ENCODE results near the gene WNT10A.
"Not testable (repeated sequence)": the region's sequence is repeated elsewhere in the genome, so short reads cannot be mapped to it uniquely, and the experiment has no call there.

Gene WNT10A

DNA sequence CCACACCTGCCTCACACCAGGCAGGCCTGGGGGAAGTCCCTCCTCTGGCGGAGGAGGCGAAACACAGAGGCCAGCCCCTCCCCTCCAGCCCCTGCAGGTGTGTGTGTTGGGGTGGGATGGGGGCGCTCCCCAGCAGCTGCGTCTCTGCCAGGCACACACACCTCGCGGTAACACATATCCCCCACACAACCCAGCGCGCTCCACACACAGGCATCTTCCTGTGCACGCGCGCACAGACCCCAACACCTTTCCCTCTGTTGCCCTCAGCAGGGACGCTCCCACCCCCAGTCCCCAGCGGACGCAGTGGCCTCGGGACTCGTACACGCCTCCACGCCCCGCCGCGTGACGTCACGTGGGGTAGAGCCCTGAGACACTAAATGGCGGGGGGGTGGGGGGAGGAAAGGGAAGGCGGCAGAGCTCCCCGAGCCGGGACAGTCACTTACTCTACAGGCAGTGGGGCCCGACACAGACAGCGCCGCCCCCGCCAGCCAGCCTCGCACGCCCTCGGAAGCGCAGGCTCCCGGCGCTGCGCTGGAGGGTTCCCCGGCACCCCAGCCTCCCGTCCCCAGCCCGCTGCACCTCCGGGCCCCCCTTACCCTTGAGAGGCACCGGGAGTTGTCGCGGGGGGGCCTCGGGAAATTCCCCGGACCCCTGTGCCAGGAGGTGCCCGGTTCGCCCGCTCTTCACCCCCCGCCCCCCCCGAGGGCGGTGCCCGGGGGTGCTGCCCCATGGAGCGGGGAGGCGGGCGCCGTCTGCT is at the start of gene WNT10A:
TSS of gene WNT10A (plus strand) at position 751 of the 757 bp plus-strand sequence. CDS start 144 bp downstream, outside the sequence.
- no peak for DNase-seq (ENCODE audit: low read depth in 2 of 2)

DNA sequence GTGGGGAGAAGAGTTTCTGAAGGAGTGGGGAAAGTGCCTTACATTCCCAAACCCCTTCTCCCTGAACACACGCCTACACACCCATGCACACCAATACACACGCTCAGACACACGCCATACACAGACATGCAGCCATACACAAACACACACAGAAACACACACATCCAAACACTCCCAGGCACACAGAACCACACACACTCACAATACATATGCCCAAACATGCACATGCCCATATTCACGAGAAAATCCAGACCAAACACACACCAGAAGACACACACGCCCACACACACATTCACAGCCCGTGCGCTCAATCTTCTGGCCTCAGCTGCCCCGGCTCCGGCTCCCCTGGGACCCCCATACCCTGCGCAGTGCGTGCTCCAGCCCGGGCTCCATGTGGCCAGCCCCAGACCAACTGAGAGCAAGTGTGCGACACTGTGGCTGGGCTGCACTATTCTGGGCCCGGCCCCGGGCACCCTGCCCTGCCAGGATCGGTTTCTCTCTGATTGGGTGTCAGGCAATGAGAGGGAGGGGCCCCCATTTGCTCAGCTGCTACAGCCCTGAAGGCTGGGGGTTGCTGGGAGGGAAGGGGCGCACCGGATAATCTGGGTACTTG is 49.2 kb upstream of the WNT10A start, which contains the start of gene PRKAG3:
TSS of gene PRKAG3 (minus strand) at position 426 of the 613 bp plus-strand sequence.
- no peak for DNase-seq (ENCODE audit: low read depth in 2 of 2)

- no peak for DNase-seq (ENCODE audit: low read depth in 2 of 2)
Measured at GRCh38 chr2:218832081-218832480, 48.6 kb upstream of the WNT10A start.

DNA sequence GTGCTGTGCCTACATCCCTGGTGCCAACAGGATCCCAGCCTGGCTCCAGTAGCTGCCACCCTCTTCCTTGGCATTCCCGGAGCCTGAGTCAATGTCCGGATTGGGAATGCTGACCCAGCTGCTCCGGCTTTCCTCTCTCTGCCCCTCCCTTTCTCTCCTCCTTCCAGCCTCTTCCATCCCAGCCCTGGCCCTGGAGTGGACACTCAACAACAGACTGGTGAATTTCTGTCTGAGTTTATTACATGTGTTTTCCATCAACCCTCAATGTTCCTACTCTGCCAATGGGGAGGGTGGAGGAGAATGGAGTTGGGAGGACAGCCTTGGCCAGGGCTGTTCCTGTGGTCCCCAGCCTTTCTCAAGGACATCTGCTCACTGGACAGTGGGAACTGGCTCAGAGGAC is 48.1 kb upstream of the WNT10A start:
- DNase-seq (ENCODE audit: low read depth in 2 of 2) = no peak

DNA sequence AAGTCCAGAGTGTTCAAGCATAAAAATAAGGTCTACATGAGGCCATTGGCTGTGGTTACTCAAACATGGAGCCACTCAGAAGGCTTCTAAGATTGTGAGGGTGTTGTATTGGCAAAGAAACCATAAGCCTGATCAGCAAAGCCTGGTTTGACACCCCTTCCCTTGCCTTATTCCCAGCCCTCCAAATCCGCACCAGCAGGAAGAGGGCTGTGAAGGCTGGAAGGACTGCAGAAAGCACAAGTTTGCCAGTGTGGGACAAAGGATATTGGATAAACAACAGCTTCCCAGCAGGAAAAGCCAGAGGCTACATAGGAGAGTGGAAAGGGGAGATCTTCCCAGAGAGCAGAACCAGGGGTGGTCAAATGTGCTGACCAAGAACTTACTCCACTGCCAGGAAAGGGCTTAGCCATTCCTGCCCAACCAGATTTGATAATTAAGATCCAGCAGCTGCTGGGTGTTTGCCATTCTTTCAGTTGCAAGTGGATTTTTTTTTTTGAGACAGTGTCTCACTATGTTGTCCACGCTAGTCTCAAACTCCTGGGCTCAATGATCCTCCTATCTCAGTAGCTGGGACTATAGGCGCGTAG is 47.5 kb upstream of the WNT10A start:
- no peak for DNase-seq (ENCODE audit: low read depth in 2 of 2)

- no peak for DNase-seq (ENCODE audit: low read depth in 2 of 2)
Measured at GRCh38 chr2:218834685-218835084, 46.0 kb upstream of the WNT10A start.

- DNase-seq (ENCODE audit: low read depth in 2 of 2) = no peak
Measured at GRCh38 chr2:218837495-218837894, 43.2 kb upstream of the WNT10A start.

- DNase-seq (ENCODE audit: low read depth in 2 of 2) = no peak
Measured at GRCh38 chr2:218839430-218839829, 41.2 kb upstream of the WNT10A start.

DNA sequence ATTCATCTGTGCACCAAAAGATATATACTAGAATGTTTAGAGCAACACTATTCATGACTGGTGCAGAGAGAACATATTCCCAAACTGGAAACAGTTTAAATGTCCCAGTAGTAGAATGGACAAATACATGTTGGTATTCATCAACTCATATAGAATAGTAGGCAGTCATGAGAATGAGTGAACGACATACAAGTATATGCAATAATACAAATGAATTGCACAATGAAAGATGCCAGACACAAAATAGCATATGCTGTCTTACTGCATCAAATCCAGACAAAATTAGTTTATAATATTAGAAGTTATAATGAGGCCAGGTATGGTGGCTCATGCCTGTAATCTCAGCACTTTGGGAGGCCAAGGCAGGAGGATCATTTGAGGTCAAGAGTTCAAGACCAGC is 40.8 kb upstream of the WNT10A start:
- DNase-seq (ENCODE audit: low read depth in 2 of 2) = no peak

GRCh38 chr2:218844334-218844733 is 36.3 kb upstream of the WNT10A start:
- not testable (repeated sequence) for DNase-seq (ENCODE audit: low read depth in 2 of 2)

- DNase-seq (ENCODE audit: low read depth in 2 of 2) = not testable (repeated sequence)
Measured at GRCh38 chr2:218846963-218847362, 33.7 kb upstream of the WNT10A start.

DNA sequence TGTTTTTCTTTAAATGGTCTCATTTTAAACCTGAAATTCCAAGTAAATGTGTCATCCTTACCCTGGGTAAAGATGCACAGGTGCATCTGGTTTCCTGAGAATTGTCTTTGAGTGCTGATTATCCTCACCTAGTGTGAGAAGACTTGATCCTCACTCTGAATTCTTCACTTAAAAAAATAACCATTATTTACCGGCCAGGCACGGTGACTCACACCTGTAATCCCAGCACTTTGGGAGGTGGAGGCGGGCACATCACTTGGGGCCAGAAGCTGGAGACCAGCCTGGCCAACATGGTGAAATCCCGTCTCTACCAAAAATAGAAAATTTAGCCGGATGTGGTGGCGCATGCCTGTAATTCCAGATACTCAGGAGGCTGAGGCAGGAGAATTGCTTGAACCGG is 30.9 kb upstream of the WNT10A start:
- no peak for DNase-seq (ENCODE audit: low read depth in 2 of 2)

GRCh38 chr2:218850796-218851195 is 29.9 kb upstream of the WNT10A start:
- DNase-seq (ENCODE audit: low read depth in 2 of 2) = no peak

DNA sequence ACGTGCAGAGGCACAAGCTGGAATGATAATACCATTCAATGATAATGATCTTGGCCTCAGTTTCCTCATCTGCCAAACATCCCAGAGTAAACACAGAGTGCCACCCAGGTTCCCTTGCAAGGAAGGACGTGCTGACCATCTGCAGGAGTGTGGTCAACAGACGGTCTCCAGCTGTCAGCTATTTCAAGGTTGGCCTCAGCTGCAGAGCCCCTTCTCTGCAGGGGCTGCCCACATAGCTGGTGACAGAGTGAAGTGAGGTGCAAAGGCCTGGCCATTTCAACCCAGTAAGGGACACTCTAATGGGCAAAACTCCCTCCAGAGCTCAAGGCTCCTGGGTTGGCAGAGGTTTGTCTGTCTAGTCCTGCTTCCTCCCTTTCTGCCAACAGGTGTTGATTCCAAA is 29.4 kb upstream of the WNT10A start:
- DNase-seq (ENCODE audit: low read depth in 2 of 2) = no peak

DNA sequence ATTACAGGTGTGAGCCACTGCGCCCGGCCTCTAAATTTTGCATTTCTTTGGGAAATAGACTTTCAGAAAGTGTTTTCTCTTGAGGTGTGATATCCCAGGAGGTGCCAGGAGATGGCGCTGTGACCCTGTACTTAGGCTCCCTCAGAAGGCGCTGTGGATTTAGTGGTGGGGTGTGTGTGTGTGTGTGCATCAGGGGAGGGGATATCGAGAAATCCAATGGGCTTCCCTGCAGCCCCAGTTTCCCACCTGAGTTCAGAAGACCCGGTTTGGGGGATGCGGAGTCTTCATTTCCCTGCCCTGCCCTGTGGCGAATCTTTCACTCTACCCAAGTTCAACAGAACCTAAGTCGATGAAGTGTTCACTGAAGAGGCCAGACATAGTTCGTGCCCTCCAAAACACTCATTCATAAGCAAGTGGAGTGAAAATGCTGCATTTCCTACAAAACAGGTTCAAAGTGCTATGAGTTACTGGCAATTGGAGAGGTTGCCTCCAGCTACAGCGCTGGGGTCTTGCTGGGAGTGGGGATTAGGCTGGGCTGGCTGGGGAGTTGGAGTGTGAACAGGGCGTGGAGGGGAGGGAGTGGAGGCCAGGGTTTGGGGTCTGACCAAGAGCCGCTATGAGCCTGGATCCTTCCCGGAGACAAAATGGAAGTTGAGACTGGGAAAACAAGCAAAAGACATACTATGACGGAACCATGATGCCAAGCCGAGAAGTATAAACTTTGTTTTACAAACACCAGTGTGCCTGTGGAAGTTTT is 27.6 kb upstream of the WNT10A start:
- peak; percentile 49 to 67 for DNase-seq (ENCODE audit: low read depth in 2 of 2)

DNA sequence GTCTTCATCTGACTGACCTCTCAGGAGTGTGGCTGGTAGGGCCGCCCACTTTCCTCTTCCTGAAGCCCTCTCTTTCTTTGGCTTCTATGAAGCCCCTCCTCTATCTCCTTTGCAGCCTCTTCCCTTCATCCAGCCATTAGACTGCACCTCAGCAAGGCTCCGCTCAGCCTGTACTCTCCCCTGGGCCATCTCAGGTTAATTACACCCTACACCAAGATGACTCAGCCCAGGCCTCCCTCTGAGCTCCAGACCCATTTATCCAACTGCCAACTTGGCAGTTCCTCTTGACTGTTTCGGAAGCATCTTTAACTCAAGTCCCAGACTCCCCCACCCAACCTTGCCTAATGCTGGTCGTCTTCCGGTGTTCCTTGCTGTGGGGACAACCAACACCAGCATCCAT is 26.9 kb upstream of the WNT10A start:
- no peak for DNase-seq (ENCODE audit: low read depth in 2 of 2)

DNA sequence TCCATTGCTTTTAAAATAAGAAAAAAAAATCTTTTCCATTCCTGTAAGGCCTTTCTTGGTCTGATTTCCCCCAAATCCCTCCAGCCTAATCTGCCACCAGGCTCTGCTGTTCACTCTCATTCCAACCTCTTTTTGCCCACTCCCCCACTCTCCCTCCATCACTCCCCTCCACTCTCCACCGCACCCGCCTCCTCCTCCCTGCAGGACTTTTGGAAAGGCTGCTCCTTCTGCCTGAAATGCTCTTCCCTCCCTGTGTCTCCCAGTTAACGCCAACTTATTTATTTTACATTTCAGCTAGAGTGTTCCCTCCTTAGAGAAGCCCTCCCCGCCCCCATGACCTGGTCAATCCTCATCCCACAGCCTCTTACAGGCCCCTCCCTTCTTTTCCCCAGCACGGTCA is 25.8 kb upstream of the WNT10A start:
- DNase-seq (ENCODE audit: low read depth in 2 of 2) = no peak

DNA sequence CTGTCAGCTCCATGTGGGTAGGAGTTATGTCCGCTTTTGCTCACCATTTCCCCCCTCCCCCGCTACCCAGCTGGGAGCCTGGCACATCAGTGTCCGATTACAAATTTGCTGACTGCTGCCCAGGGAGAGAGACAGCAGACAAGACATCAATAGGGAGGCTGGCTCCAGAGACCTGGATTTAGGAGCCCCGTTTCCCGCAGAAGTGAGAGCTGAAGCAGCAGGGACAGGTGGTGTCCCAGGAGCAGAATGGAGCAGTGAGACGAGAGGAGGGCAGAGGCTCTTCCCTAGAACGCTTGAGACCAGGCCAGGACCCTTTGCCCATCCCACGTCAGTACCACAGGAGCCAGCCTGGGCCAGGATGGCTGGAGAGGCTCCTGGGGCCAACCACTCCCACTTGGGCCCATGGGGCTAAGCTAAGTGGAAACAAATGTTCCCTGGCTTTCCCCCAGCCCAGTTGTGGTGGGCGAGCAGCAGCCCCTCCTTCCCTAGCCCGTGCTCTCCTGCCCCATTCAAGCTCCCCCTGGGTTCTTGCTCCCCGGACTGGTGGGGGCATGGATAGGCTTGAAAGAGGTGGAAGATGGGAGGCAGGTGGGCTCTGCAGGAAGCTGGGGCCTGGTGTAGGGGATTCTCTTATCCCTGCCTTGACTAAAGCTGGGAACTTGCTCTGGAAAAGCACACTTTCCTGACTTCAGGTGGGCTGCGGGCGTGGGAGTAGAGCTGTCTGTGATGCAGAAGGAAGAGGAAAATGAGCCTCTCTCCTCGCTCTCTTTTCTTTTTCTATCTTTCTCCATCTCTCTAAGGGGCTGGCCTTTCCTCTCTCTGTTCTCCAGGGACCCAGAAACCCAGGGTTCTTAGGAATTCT is 25.1 kb upstream of the WNT10A start:
- no peak for DNase-seq (ENCODE audit: low read depth in 2 of 2)

DNA sequence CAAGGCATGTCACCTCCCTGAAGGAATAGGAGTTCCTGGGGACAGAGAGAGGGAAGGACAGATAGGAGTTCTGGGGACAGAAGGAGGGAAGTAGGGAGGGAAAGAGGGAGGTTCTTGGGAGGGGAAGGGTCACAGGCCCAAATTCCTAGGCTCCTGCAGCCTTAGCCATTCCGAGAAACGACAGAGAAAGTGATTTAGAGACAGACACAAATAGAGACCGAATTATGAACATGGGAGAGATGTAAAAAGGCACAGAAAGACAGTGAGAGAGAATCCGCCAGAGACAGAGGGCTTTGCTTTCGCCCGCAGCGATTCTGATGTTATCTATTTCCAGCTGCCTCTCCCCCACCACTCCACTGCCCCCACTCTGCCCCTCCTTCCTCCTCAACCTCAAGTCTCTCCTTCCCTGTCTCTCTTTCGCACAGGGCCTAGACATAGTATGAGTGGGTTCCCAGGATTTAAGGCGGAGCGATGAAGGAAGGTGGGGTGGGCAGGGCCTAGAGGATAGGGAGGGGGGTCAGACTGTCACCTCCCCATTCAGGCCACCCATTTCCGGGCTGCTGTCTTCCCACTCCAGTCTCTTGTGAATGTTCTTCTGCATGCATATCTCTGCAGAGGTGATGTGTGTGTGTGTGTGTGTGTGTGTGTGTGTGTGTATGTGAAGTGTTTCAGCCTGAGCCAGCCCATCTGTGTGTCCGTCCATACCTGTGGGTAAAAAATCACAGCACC is 24.3 kb upstream of the WNT10A start:
- no peak for DNase-seq (ENCODE audit: low read depth in 2 of 2)

- no peak for DNase-seq (ENCODE audit: low read depth in 2 of 2)
Measured at GRCh38 chr2:218856896-218857243, 23.8 kb upstream of the WNT10A start.
